Measurements from ENCODE around the gene CD44.

CD44 gene

GRCh38 chr11:35271031-35271430, 132.1 kb downstream of the CD44 start:
- no peak for DNase-seq

GRCh38 chr11:35272391-35272902, 133.5 kb downstream of the CD44 start:
- DNase-seq = peak; percentile 53

- no peak for DNase-seq
Observed at GRCh38 chr11:35274909-35275785, 136.2 kb downstream of the CD44 start.

GRCh38 chr11:35275786-35276170, 136.8 kb downstream of the CD44 start:
- no peak for DNase-seq

- DNase-seq = peak; percentile 14
Observed at GRCh38 chr11:35276396-35277145, 137.6 kb downstream of the CD44 start.

GRCh38 chr11:35277827-35278226, 138.9 kb downstream of the CD44 start:
- DNase-seq = no peak

GRCh38 chr11:35280727-35281126, 141.8 kb downstream of the CD44 start:
- no peak for DNase-seq

- no peak for DNase-seq
Observed at GRCh38 chr11:35281169-35281688, 142.3 kb downstream of the CD44 start.
